B cell (primary cell): Measurements from ENCODE around the gene ANO2. TPM values are rescaled to one million over a fixed set of nuclear protein-coding genes. Genes with fewer than 3 reads are reported as not detected.

ENCODE experiments used
- ATAC-seq: fragments of 200-7000 bp; cut with Tn5 transposase; one replicate; pipeline ENCODE4 v1.10.0; 2021; ENCODE audit warnings: low read depth, mild to moderate bottlenecking, moderate number of reproducible peaks, moderate library complexity
- CTCF ChIA-PET: fragments of 350-600 bp; sonication (Branson Sonifier 250); formaldehyde crosslinking; loops from one replicate; lab custom pipeline; 2021; ENCODE audit warnings: antibody characterized with exemption, inconsistent platforms; lab: Charles Lee
- POLR2A ChIA-PET: fragments of 350-600 bp; sonication (Branson Sonifier 250); formaldehyde crosslinking; loops from one replicate; lab custom pipeline; 2021; ENCODE audit warnings: antibody characterized with exemption; lab: Charles Lee
- DNase-seq: peaks from one replicate; pipeline ENCODE4 v3.0.0; 2013
- H2AFZ ChIP-seq: 2 replicates; pipeline ENCODE4 v1.6.1; 2012; ENCODE audit warnings: mild to moderate bottlenecking, low read depth, low read length; ENCODE audit not compliant: insufficient read depth, poor library complexity, severe bottlenecking
- H3K27ac ChIP-seq, 2 donors: 1 replicate in 1 of 2; 2 replicates in 1 of 2; pipeline ENCODE4 v1.5.1; 2012 to 2013; ENCODE audit warnings: low read length in 2 of 2, mild to moderate bottlenecking in 2 of 2, moderate library complexity in 1 of 2
- H3K27me3 ChIP-seq, 4 experiments: fragments of 200-600 bp in 1 of 4; sonication (generic) in 1 of 4; replicated peaks in 1 of 4; 1 replicate in 2 of 4; 2 replicates in 2 of 4; pipeline versions ENCODE4 v1.6.1 to v1.7.0; 2013 to 2016; ENCODE audit warnings: low read length in 3 of 4, mild to moderate bottlenecking in 2 of 4, mixed read lengths in 1 of 4, moderate library complexity in 1 of 4; ENCODE audit not compliant: insufficient read depth in 4 of 4, control insufficient read depth in 3 of 4; ENCODE audit errors: control extremely low read depth in 1 of 4
- H3K36me3 ChIP-seq, 2 experiments: replicated peaks in 1 of 2; 1 replicate in 1 of 2; 2 replicates in 1 of 2; pipeline versions ENCODE4 v1.6.1 to v1.7.1; 2013; ENCODE audit warnings: low read length in 1 of 2; ENCODE audit not compliant: insufficient read depth in 2 of 2, control insufficient read depth in 1 of 2; ENCODE audit errors: control extremely low read depth in 1 of 2, extremely low read depth in 1 of 2
- H3K4me1 ChIP-seq, 2 donors: fragments of 200-600 bp in 1 of 2; sonication (generic) in 1 of 2; 1 replicate in 1 of 2; 2 replicates in 1 of 2; pipeline versions ENCODE4 v1.5.1 to v1.6.1; 2013 to 2017; ENCODE audit warnings: low read length in 2 of 2; ENCODE audit not compliant: control insufficient read depth in 2 of 2, insufficient read depth in 2 of 2
- H3K4me2 ChIP-seq: replicated peaks from 2 replicates; pipeline ENCODE3; 2012; ENCODE audit warnings: mild to moderate bottlenecking, low read depth, low read length; ENCODE audit not compliant: poor library complexity, severe bottlenecking
- H3K4me3 ChIP-seq, 5 experiments: fragments of 200-600 bp in 1 of 5; sonication (generic) in 1 of 5; 1 replicate in 3 of 5; 2 replicates in 2 of 5; pipeline versions ENCODE4 v1.5.1 to v1.7.0; 2011 to 2016; ENCODE audit warnings: low read length in 4 of 5, mild to moderate bottlenecking in 4 of 5, low read depth in 2 of 5, control low read depth in 1 of 5, moderate library complexity in 1 of 5; ENCODE audit not compliant: insufficient read depth in 1 of 5; ENCODE audit errors: control extremely low read depth in 1 of 5, extremely low read depth in 1 of 5
- H3K79me2 ChIP-seq: fragments of 200-600 bp; sonication (generic); one replicate; pipeline ENCODE4 v1.6.0; 2016; ENCODE audit warnings: low read length; ENCODE audit not compliant: control insufficient read depth, insufficient read depth
- H3K9ac ChIP-seq: fragments of 200-600 bp; sonication (generic); 2 replicates; pipeline ENCODE4 v1.6.1; 2017; ENCODE audit warnings: mild to moderate bottlenecking, low read length, moderate library complexity
- H3K9me3 ChIP-seq, 3 donors: one replicate each; pipeline versions ENCODE4 v1.6.1 to v1.7.1; 2013; ENCODE audit warnings: low read length in 2 of 3; ENCODE audit not compliant: control insufficient read depth in 2 of 3, insufficient read depth in 1 of 3; ENCODE audit errors: control extremely low read depth in 1 of 3
- H4K20me1 ChIP-seq: 2 replicates; pipeline ENCODE4 v1.6.0; 2012; ENCODE audit warnings: mild to moderate bottlenecking, low read length; ENCODE audit not compliant: insufficient read depth, control insufficient read depth, poor library complexity, severe bottlenecking
- H3K27ac Mint-ChIP-seq: one replicate; pipeline ENCODE4 v1.8.0; 2021; ENCODE audit warnings: mixed read lengths
- H3K27me3 Mint-ChIP-seq: one replicate; pipeline ENCODE4 v1.8.0; 2021; ENCODE audit warnings: mixed read lengths
- H3K4me1 Mint-ChIP-seq: one replicate; pipeline ENCODE4 v1.8.0; 2021; ENCODE audit warnings: mixed read lengths
- H3K4me3 Mint-ChIP-seq: one replicate; pipeline ENCODE4 v1.8.0; 2021; ENCODE audit warnings: mixed read lengths
- H3K9me3 Mint-ChIP-seq: one replicate; pipeline ENCODE4 v1.8.0; 2022; ENCODE audit warnings: mixed read lengths; ENCODE audit not compliant: insufficient read depth
- CTCF ChIP-seq: fragments of 200-600 bp; IDR thresholded peaks from one replicate; pipeline ENCODE4 v1.8.0; 2022; ENCODE audit warnings: antibody characterized with exemption, mild to moderate bottlenecking
- EZH2 ChIP-seq: IDR thresholded peaks from 2 replicates; pipeline ENCODE4 v1.6.1; 2012; ENCODE audit warnings: borderline replicate concordance, low read depth, mild to moderate bottlenecking, moderate library complexity, low read length; ENCODE audit not compliant: insufficient read depth, poor library complexity, severe bottlenecking
- WGBS: methylation state at CpG from one replicate; pipeline ENCODE4 v1.1.5; 2013; ENCODE audit warnings: missing lambda C conversion rate; ENCODE audit not compliant: insufficient coverage; 5-methylcytosine and 5-hydroxymethylcytosine counted together
- intact Hi-C: fragments of 100-400 bp; cut with micrococcal nuclease; formaldehyde crosslinking; loops from one replicate; pipeline ENCODE4 v1.10.0; 2022
- polyA plus RNA-seq: library from polyadenylated mRNA; depleted of rRNA; stranded (reverse); fragments of >200 nt; gene quantifications from 2 replicates; pipeline ENCODE4 v1.2.3, GENCODE V29; 2012
- total RNA-seq, 2 donors: library from RNA; stranded (reverse); fragments of 120-200 nt in 1 of 2; gene quantifications; 1 replicate in 1 of 2; 2 replicates in 1 of 2; pipeline versions ENCODE4 v1.2.3 to v1.2.4, GENCODE V29; 2013 to 2022

ANO2 gene
- total and polyA plus RNA-seq, 2 donors (not counting 1 experiment from before 2014, with no cell fraction given) = not detected

DNA sequence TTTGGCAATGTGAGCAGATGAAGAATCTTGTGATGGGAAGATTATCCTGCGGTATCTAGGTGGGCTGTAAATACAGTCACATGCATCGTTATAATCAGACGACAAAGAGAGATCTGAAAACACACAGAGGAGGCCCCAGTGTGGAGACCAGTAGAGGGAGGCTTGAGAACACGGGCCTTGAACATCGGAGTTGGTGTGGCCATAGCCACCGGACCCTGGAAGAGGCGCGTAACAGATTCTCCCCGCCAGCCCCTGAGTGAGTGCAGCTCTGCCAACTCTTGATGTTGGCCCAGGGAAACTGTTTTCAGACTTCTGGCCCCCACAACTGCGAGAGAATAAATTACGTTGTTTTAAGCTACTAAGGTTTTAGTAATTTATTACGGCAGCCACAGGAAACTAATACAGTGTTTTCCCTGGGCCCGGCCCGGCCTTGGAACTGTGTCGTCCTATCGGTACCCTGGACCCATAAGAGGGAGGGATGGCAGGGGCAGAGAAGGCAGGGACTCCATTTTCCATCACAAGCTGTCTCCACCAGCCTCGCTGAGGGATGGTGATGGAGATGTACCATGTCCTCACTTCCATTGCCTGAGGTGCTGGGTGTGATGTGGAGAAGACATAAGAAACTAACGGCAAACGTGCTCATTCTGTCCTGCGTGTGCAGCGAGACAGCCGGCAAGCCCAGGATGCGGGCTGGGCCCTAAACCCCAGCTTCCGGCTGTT lies 421.5 kb downstream of the ANO2 start:
- CTCF ChIA-PET = no interaction called here

More for the DNA sequence above, 421.5 kb downstream of the ANO2 start:
- intact Hi-C loops = no loop called here
- DNase-seq (no peak), ATAC-seq (no peak)
- Histone ChIP-seq H4K20me1 (no peaks in the 10 kb centered on the region), H3K27me3 (no peaks in the 10 kb centered on the region), H3K9me3 (no peaks in the 10 kb centered on the region), H3K9ac (no peak overlapping the region), H3K4me2 (no peak overlapping the region), H3K79me2 (no peaks in the 10 kb centered on the region), H3K4me3 (no peak overlapping the region), H2AFZ (no peak overlapping the region), H3K36me3 (no peaks in the 10 kb centered on the region), H3K4me1 (no peaks in the 10 kb centered on the region), H3K27ac (no peak overlapping the region)
- no peaks in the 10 kb centered on the region for H3K9me3 Mint-ChIP-seq
- no peak overlapping the region for H3K4me3 Mint-ChIP-seq
- TF ChIP-seq CTCF (no peak), EZH2 (no peak)
- POLR2A ChIA-PET = no interaction called here
- WGBS = 93% methylated on average over 24 of the region's 24 CpGs
- H3K4me1 Mint-ChIP-seq = no peaks in the 10 kb centered on the region
- peaks cover 3% of the 10 kb centered on the region for H3K27me3 Mint-ChIP-seq
- H3K27ac Mint-ChIP-seq = no peak overlapping the region
